Measurements from ENCODE around the gene NOL9.
A peak's percentile ranks its signal among the peaks of the same experiment; 100 is the strongest.

The NOL9 gene

DNA sequence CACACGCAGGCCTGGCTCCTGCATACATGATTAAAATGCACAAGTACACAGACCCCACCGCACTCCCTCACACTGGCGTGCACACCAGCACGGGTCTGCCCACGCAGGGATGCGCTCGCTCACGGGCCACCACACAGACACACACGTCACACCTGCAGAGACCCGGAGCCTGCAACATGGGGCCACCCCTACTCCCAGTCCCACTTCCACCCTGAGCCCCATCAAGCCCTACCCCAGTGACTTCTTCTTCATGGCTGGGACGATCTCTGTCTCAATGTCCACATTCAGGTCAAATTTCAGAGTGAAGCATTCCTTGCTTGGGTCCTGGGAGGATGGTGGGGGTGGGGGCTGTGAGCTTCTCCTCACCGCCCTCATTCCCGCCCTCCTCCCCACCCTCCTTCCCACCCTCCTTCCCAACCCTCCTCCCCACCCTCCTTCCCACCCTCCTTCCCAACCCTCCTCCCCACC is 79.5 kb downstream of the NOL9 start:
- no peaks in the 10 kb centered on the region for H3K79me1 ChIP-seq (ENCODE audit: low read depth, low read length)
- no peak overlapping the region for H3K23ac ChIP-seq (ENCODE audit: low read depth, low read length, poor library complexity)
- H3K18ac ChIP-seq (ENCODE audit: low read length), result no peak overlapping the region
- peak overlapping the region in 1 of 2 donors; percentile 8 for H3K4me3 ChIP-seq (ENCODE audit: low read length in 2 of 2)
- H3K14ac ChIP-seq (ENCODE audit: low read length), result no peak overlapping the region
- H4K91ac ChIP-seq (ENCODE audit: low read depth, low read length, poor library complexity), result no peak overlapping the region
- H2BK120ac ChIP-seq (ENCODE audit: low read depth, low read length), result no peak overlapping the region
- H3K27me3 ChIP-seq (ENCODE audit: control insufficient read depth in 3 of 3, insufficient read depth in 3 of 3, low read depth in 1 of 3, low read length in 3 of 3), result peaks cover 0 to 4% (median 0%) of the 10 kb centered on the region in 3 experiments
- no peak overlapping the region for H4K8ac ChIP-seq (ENCODE audit: low read depth, low read length)
- peaks cover 25 to 48% of the 10 kb centered on the region in 2 donors for H3K36me3 ChIP-seq (replicated peaks in 1 of 2; ENCODE audit: control insufficient read depth in 2 of 2, insufficient read depth in 2 of 2, low read length in 2 of 2)
- peaks cover 7% of the 10 kb centered on the region in 2 donors for H3K4me1 ChIP-seq (ENCODE audit: control insufficient read depth in 2 of 2, insufficient read depth in 1 of 2, low read depth in 1 of 2, low read length in 2 of 2)
- H2AFZ ChIP-seq (ENCODE audit: low read length), result no peak overlapping the region
- no peak overlapping the region for H2BK5ac ChIP-seq (ENCODE audit: low read length)
- H3K27ac ChIP-seq (replicated peaks; ENCODE audit: low read length), result no peak overlapping the region
- no peak overlapping the region for H2BK12ac ChIP-seq (ENCODE audit: low read length)
- no peak overlapping the region for H3K4ac ChIP-seq (ENCODE audit: low read length)
- H3K4me2 ChIP-seq (ENCODE audit: insufficient read depth, low read length, poor library complexity, severe bottlenecking), result no peak overlapping the region
- peak overlapping the region; percentile 82 for H2AK5ac ChIP-seq (ENCODE audit: low read depth, low read length)
- H2BK15ac ChIP-seq (ENCODE audit: low read length), result no peak overlapping the region
- DNase-seq (ENCODE audit: low spot score), result no peak
- no peak overlapping the region for H3K9ac ChIP-seq (ENCODE audit: low read depth, low read length, poor library complexity)
- no CpG with 5 or more reads among the region's 13 CpGs for WGBS, 2 donors (ENCODE audit: extremely low coverage in 2 of 2, insufficient read length in 2 of 2, insufficient replicate concordance in 1 of 2)
- H3K9me3 ChIP-seq (replicated peaks in 1 of 2; ENCODE audit: control insufficient read depth in 2 of 2, insufficient read depth in 1 of 2, low read depth in 1 of 2, low read length in 2 of 2), result no peaks in the 10 kb centered on the region

DNA sequence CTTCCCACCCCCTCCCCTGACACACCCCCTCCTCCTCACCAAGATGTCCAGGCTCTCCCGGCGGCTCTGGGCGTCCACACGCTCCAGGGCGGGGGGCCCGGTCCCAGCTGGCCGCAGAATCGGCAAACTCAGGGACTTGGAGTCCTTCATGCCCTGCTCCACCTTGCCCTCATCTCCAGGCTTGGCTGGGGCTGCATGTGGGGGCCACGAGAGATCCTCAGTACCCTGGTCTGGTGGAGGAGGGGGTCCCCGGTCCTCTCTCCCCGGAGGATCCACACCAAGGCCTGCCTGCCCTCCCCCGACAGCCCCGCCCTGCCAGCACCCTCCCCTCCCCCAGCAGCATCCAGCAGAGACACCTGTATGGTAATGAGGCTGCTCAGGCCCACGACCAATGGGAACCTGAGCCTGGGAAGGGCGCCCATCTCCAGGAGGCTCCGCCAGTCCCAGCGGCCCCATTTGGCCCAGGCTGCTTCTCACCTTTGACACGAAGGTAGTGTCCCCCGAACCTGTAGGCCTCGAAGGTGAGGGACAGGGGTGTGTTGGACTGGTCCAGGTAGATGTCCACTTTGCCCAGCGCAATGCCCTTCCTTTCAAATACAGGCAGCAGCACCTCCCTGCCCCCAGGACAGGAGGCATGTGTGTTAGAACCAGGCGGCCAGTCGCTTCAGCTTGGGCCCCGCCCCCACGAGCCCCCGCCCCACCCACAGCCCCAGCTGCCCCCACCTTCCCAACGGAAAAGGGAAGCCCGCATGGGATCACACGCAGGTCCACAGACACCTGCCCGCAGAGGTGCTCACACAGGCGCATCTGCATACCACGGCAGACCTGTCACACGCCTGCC is 80.1 kb downstream of the NOL9 start:
- no peak overlapping the region for H4K8ac ChIP-seq (ENCODE audit: low read depth, low read length)
- peaks cover 7% of the 10 kb centered on the region in 2 donors for H3K4me1 ChIP-seq (ENCODE audit: control insufficient read depth in 2 of 2, insufficient read depth in 1 of 2, low read depth in 1 of 2, low read length in 2 of 2)

DNA sequence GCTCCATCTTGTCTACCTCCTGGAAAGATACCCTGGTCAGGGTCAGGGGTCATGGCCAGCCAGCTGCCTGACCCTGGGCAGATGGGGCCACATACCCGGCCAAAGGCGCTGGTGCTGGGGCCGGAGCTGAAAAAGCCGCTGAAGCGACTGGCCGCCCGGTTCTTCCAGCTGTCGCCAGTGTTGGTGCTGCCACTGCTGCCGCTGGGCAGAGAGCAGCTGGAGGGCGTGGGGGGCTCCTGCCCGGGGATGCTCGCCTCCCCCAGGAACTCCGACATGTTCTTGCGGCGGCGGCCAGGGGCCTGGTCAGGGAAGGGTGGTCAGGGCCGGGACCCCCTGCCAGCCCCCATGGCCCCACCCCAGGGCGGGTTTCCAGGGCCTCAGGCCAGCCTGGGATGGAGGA is 81.2 kb downstream of the NOL9 start:
- H3K9me3 ChIP-seq (replicated peaks in 1 of 2; ENCODE audit: control insufficient read depth in 2 of 2, insufficient read depth in 1 of 2, low read depth in 1 of 2, low read length in 2 of 2), result no peaks in the 10 kb centered on the region
- H2BK12ac ChIP-seq (ENCODE audit: low read length), result no peak overlapping the region
- no peak overlapping the region for H3K14ac ChIP-seq (ENCODE audit: low read length)
- WGBS, 2 donors (ENCODE audit: extremely low coverage in 2 of 2, insufficient read length in 2 of 2, insufficient replicate concordance in 1 of 2), result no CpG with 5 or more reads among the region's 18 CpGs
- DNase-seq (ENCODE audit: low spot score), result no peak
- H2AFZ ChIP-seq (ENCODE audit: low read length), result no peak overlapping the region
- H3K4ac ChIP-seq (ENCODE audit: low read length), result no peak overlapping the region
- peaks cover 35 to 65% of the 10 kb centered on the region in 2 donors for H3K36me3 ChIP-seq (replicated peaks in 1 of 2; ENCODE audit: control insufficient read depth in 2 of 2, insufficient read depth in 2 of 2, low read length in 2 of 2)
- H3K4me1 ChIP-seq (ENCODE audit: control insufficient read depth in 2 of 2, insufficient read depth in 1 of 2, low read depth in 1 of 2, low read length in 2 of 2), result peaks cover 7% of the 10 kb centered on the region in 2 donors
- no peak overlapping the region for H3K4me2 ChIP-seq (ENCODE audit: insufficient read depth, low read length, poor library complexity, severe bottlenecking)
- H3K9ac ChIP-seq (ENCODE audit: low read depth, low read length, poor library complexity), result no peak overlapping the region
- H2BK5ac ChIP-seq (ENCODE audit: low read length), result no peak overlapping the region
- H4K8ac ChIP-seq (ENCODE audit: low read depth, low read length), result no peak overlapping the region
- H3K18ac ChIP-seq (ENCODE audit: low read length), result no peak overlapping the region
- no peak overlapping the region for H2BK120ac ChIP-seq (ENCODE audit: low read depth, low read length)
- no peak overlapping the region for H2AK5ac ChIP-seq (ENCODE audit: low read depth, low read length)
- H2BK15ac ChIP-seq (ENCODE audit: low read length), result no peak overlapping the region
- peak overlapping the region; percentile 46 for H3K23ac ChIP-seq (ENCODE audit: low read depth, low read length, poor library complexity)
- H3K79me1 ChIP-seq (ENCODE audit: low read depth, low read length), result no peaks in the 10 kb centered on the region
- H4K91ac ChIP-seq (ENCODE audit: low read depth, low read length, poor library complexity), result no peak overlapping the region
- no peak overlapping the region for H3K27ac ChIP-seq (replicated peaks; ENCODE audit: low read length)
- H3K27me3 ChIP-seq (ENCODE audit: control insufficient read depth in 3 of 3, insufficient read depth in 3 of 3, low read depth in 1 of 3, low read length in 3 of 3), result peaks cover 0 to 4% (median 0%) of the 10 kb centered on the region in 3 experiments
- H3K4me3 ChIP-seq (ENCODE audit: low read length in 2 of 2), result no peak overlapping the region

More for the DNA sequence above, 80.1 kb downstream of the NOL9 start:
- no peaks in the 10 kb centered on the region for H3K79me1 ChIP-seq (ENCODE audit: low read depth, low read length)
- H2AK5ac ChIP-seq (ENCODE audit: low read depth, low read length), result no peak overlapping the region
- no peak overlapping the region for H2BK5ac ChIP-seq (ENCODE audit: low read length)
- peaks cover 0 to 4% (median 0%) of the 10 kb centered on the region in 3 experiments for H3K27me3 ChIP-seq (ENCODE audit: control insufficient read depth in 3 of 3, insufficient read depth in 3 of 3, low read depth in 1 of 3, low read length in 3 of 3)
- no peak overlapping the region for H3K14ac ChIP-seq (ENCODE audit: low read length)
- H3K27ac ChIP-seq (replicated peaks; ENCODE audit: low read length), result no peak overlapping the region
- no peak overlapping the region for H3K18ac ChIP-seq (ENCODE audit: low read length)
- H3K9me3 ChIP-seq (replicated peaks in 1 of 2; ENCODE audit: control insufficient read depth in 2 of 2, insufficient read depth in 1 of 2, low read depth in 1 of 2, low read length in 2 of 2), result no peaks in the 10 kb centered on the region
- DNase-seq (ENCODE audit: low spot score), result no peak
- H3K23ac ChIP-seq (ENCODE audit: low read depth, low read length, poor library complexity), result no peak overlapping the region
- H3K4me3 ChIP-seq (ENCODE audit: low read length in 2 of 2), result peak overlapping the region in 1 of 2 donors; percentile 8
- H2BK120ac ChIP-seq (ENCODE audit: low read depth, low read length), result no peak overlapping the region
- H3K36me3 ChIP-seq (replicated peaks in 1 of 2; ENCODE audit: control insufficient read depth in 2 of 2, insufficient read depth in 2 of 2, low read length in 2 of 2), result peaks cover 30 to 54% of the 10 kb centered on the region in 2 donors
- H4K91ac ChIP-seq (ENCODE audit: low read depth, low read length, poor library complexity), result no peak overlapping the region
- H2BK15ac ChIP-seq (ENCODE audit: low read length), result no peak overlapping the region
- no peak overlapping the region for H2AFZ ChIP-seq (ENCODE audit: low read length)
- WGBS, 2 donors (ENCODE audit: extremely low coverage in 2 of 2, insufficient read length in 2 of 2, insufficient replicate concordance in 1 of 2), result no CpG with 5 or more reads among the region's 33 CpGs
- no peak overlapping the region for H3K4ac ChIP-seq (ENCODE audit: low read length)
- H2BK12ac ChIP-seq (ENCODE audit: low read length), result no peak overlapping the region
- H3K9ac ChIP-seq (ENCODE audit: low read depth, low read length, poor library complexity), result no peak overlapping the region
- H3K4me2 ChIP-seq (ENCODE audit: insufficient read depth, low read length, poor library complexity, severe bottlenecking), result no peak overlapping the region

DNA sequence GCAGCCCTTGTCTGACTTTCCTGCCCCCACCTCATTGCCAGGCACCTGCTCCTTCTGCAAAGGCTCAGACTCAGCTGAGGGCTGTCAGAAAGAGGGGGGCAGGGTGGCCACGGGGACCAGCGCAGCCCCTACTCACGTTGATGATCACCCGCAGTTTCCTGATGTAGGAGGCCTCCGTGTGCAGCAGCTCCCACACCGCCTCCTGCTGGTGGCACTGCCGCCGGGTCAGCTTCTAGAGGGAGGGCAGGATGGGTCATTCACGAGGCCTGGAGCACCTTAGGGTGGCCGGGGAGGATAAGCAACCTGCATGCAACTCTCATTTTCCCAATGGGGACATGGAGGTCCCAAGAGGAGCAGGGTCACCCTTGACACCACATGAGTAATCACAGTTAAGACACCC is 81.9 kb downstream of the NOL9 start:
- no peaks in the 10 kb centered on the region for H3K79me1 ChIP-seq (ENCODE audit: low read depth, low read length)
- no peak for DNase-seq (ENCODE audit: low spot score)
- no peak overlapping the region for H4K91ac ChIP-seq (ENCODE audit: low read depth, low read length, poor library complexity)
- H4K8ac ChIP-seq (ENCODE audit: low read depth, low read length), result peak overlapping the region; percentile 75
- H3K36me3 ChIP-seq (replicated peaks in 1 of 2; ENCODE audit: control insufficient read depth in 2 of 2, insufficient read depth in 2 of 2, low read length in 2 of 2), result peaks cover 36 to 72% of the 10 kb centered on the region in 2 donors
- H2BK5ac ChIP-seq (ENCODE audit: low read length), result no peak overlapping the region
- WGBS, 2 donors (ENCODE audit: extremely low coverage in 2 of 2, insufficient read length in 2 of 2, insufficient replicate concordance in 1 of 2), result no CpG with 5 or more reads among the region's 10 CpGs
- no peak overlapping the region for H3K14ac ChIP-seq (ENCODE audit: low read length)
- H3K9me3 ChIP-seq (replicated peaks in 1 of 2; ENCODE audit: control insufficient read depth in 2 of 2, insufficient read depth in 1 of 2, low read depth in 1 of 2, low read length in 2 of 2), result no peaks in the 10 kb centered on the region
- no peak overlapping the region for H3K27ac ChIP-seq (replicated peaks; ENCODE audit: low read length)
- no peak overlapping the region for H3K4me3 ChIP-seq (ENCODE audit: low read length in 2 of 2)
- no peak overlapping the region for H2BK120ac ChIP-seq (ENCODE audit: low read depth, low read length)
- H2AFZ ChIP-seq (ENCODE audit: low read length), result no peak overlapping the region
- no peak overlapping the region for H3K18ac ChIP-seq (ENCODE audit: low read length)
- no peak overlapping the region for H3K9ac ChIP-seq (ENCODE audit: low read depth, low read length, poor library complexity)
- peaks cover 0 to 4% (median 0%) of the 10 kb centered on the region in 3 experiments for H3K27me3 ChIP-seq (ENCODE audit: control insufficient read depth in 3 of 3, insufficient read depth in 3 of 3, low read depth in 1 of 3, low read length in 3 of 3)
- H2BK12ac ChIP-seq (ENCODE audit: low read length), result no peak overlapping the region
- H2AK5ac ChIP-seq (ENCODE audit: low read depth, low read length), result no peak overlapping the region
- peaks cover 5 to 7% of the 10 kb centered on the region in 2 donors for H3K4me1 ChIP-seq (ENCODE audit: control insufficient read depth in 2 of 2, insufficient read depth in 1 of 2, low read depth in 1 of 2, low read length in 2 of 2)
- no peak overlapping the region for H2BK15ac ChIP-seq (ENCODE audit: low read length)
- peak overlapping the region; percentile 82 for H3K23ac ChIP-seq (ENCODE audit: low read depth, low read length, poor library complexity)
- no peak overlapping the region for H3K4ac ChIP-seq (ENCODE audit: low read length)
- H3K4me2 ChIP-seq (ENCODE audit: insufficient read depth, low read length, poor library complexity, severe bottlenecking), result no peak overlapping the region

Data from neuronal stem cell (in vitro differentiated cells).